NCI-H1417 treated with DMSO at 0.1 percent for 48 hours (cell line): Measurements from ENCODE around the gene CNTN4.

Experiments
- DNase-seq: peaks from one replicate; lab custom pipeline; 2025; lab: John Stamatoyannopoulos, UW

CNTN4 gene

DNA sequence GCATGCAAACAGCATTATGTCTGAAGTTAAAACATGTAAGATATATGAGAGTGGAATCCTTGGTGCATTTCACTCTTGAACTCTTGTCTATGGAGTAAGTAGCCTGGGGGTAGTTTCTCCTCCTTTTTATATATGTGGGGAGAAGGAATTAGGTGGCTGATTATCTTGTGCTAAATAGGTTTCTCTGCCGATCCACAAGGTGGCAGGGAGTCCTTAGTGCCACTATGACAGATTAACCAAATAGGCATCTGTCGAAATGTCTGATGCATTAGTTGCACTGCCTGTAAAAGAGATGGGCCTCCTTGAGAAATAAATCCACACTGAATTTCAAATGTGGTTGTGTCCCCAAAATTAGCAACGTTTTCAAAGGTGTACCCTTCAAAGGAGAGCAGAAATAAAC lies 170.1 kb downstream of the CNTN4 start:
- no peak for DNase-seq

DNA sequence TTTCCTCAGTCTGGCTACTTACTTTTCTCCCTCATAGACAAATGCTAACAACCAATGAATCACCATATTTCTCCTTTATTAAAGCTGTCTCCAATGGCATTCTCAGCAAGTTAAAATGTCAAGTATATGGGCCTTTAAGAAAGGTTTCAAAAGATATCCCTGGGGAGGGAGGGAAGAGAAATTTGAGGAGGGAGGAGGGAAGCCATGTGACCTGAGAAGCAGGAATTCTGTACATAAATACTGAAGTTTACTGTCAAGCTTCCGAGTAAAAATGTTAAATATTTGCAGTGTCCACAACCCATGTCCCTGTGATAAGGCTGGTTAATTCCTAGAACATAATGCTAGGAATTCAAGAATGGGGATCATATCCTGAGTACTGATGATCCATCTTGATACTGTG lies 175.9 kb downstream of the CNTN4 start:
- DNase-seq, result no peak

GRCh38 chr3:2283818-2284217 lies 185.2 kb downstream of the CNTN4 start:
- DNase-seq, result no peak

- no peak for DNase-seq
Observed at GRCh38 chr3:2300938-2301337, 202.3 kb downstream of the CNTN4 start.

DNA sequence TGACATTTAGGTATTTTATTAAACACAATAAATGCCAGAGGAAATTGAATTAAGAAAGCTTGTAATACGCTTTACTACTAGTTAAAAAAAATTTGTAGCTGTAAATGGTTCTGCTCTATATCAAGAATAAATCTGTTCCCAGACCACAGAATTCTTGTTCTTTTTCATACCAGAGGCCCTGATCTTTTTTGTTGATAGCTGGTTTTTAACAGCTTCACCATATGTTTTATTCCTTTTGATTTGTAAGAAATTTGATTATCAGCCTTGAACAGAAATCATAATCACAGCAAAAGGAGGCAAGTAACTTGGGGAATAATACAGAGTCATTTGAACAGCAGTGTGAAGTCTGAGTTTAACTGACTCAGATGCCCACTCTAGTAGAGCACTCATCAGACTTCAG lies 202.7 kb downstream of the CNTN4 start:
- no peak for DNase-seq

- DNase-seq, result no peak
Observed at GRCh38 chr3:2303566-2303965, 204.9 kb downstream of the CNTN4 start.

- no peak for DNase-seq
Observed at GRCh38 chr3:2311022-2311421, 212.4 kb downstream of the CNTN4 start.

DNA sequence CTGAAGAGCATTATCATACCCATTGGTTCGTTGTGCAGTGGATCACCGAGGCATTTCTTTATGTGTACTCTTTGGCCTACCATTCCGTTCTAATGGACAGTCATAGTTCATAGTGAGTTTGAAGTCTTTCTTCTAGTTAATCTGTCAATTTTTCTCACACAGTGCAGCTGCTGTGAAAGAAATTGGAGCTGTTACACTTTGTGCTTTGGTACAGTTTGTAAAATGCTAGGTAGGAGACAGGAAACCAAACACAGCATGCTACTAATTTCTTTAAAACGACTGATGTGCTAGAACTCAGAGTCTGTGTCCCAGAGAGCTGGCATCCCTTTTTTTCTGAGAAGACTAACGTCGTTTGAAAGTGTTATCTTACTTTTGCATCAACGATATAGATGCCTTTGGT lies 218.9 kb downstream of the CNTN4 start:
- no peak for DNase-seq

- no peak for DNase-seq
Observed at GRCh38 chr3:2334921-2335320, 236.3 kb downstream of the CNTN4 start.

DNA sequence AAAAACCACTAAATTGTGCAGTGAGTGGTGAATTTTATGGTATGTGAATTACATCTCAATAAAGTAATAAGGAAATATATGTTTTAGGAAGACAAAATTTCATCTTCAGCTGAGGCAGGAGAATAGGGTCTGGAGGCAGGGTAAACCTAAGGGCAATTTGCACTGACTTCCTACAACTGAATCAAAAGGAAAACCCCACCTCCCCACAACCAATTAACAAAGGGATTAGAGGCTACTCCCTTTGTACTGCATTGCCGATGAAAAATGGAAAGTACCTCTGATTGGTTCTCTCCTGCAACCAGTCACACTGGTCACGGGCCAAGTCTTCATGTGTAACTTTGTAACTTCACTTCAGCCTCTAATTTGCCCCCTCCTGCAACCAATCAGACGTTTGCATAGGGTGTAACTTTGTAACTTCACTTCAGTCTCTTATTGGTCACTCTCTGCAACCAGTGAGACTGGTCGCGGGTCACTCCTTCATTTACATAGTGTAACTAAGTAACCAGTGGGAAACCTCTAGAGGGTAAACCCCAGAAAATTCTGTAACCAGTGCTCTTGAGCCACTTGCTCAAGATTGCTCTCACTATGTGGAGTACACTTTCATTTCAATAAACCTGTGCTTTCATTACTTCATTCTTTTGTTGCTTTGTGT lies 244.5 kb downstream of the CNTN4 start:
- no peak for DNase-seq

DNA sequence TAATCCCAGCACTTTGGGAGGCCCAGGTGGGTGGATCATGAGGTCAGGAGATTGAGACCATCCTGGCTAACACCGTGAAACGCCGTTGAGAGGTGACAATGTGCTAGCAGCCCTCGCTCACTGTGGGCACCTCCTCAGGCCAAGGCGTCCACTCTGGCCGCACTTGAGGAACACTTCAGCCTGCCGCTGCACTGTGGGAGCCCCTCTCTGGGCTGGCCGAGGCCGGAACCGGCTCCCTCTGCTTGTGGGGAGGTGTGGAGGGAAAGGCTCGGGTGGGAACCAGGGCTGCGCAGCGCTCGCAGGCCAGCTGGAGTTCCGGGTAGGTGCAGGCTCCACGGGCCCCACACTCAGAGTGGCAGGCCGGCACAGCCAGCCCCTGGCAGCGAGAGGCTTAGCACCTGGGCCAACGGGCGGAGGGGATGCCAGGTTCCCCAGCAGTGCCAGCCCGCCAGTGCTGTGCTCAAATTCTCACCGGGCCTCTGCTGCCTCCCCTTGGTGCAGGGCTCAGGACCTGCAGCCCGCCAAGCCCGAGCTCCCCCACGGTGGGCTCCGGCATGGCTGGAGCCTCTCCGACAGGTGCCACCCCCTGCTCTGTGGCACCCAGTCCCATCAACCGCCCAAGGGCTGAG lies 253.6 kb downstream of the CNTN4 start:
- no peak for DNase-seq

DNA sequence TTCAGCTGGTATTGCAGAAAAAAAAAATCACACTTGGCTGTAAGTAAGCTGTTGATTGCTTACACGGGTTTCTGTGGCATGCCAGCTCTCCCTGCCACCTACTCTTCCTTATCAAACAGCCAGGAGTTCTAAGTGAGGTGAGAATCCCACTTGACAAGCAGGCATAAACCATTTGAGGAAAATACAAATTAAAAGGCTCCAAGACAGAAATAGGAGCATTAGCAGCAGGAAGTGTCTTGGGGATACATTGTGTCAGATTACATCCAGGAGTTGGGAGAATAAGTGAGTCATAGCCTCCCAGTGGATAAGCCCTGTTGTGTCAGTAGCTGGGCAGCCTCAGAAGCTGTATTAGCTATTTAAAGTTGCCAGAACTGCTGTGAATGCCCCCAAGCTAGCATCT lies 256.0 kb downstream of the CNTN4 start:
- no peak for DNase-seq

GRCh38 chr3:2356298-2356950 lies 257.8 kb downstream of the CNTN4 start:
- DNase-seq, result no peak

DNA sequence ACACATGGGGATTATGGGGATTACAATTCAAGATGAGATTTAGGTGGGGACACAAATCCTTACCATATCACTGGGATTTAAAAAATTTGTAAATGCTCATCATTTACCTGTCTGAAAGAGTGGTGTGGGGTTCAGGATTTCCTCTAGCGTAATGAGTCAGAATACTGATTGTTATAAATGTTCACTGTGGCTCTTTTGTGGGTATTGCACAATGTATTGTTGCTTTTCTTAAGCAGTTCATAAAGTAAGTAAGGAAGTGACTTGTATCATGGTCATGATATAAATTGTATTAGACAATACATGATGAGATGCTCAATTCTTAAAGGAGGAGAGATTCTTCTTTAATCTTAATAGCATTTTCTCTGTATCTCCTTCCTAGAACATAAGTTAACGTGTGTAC lies 262.1 kb downstream of the CNTN4 start:
- DNase-seq, result no peak

DNA sequence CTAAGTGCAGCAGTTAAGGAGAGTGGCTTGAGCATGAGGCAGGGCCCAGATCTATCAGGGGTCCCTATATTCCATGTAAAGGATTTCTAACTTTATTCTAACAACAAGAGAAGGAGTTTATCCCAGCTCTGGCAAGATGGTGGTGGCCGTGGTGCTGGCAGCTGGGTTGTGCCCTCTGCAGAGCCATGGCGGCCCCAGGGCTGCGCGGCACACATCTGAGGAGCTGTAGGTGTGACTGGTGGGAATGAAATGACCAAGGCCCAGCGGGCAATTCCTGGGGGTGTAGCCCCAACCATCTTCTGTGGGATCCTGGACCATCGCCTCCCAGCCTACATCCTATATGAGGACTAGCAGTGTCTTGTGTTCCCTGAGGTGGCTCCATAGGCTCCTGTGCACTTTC lies 263.5 kb downstream of the CNTN4 start:
- DNase-seq, result no peak

DNA sequence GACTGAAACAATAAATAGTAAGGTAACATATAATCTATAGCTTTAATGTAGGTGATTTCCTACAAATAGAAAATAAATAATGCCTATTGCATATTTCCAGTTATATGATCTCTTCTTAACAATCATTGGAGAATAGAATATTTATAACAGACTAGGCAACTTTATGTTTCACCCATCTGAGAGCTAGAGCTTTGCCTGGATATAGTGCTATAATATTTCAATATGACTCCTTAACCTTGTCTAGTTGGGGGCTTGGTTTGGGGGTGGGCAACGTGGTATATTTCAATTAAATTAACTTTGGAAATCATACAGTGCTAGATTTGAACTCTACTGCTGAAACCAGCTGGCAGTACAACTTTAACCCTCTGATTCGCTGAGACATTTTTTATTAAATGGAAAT lies 265.2 kb downstream of the CNTN4 start:
- no peak for DNase-seq

DNA sequence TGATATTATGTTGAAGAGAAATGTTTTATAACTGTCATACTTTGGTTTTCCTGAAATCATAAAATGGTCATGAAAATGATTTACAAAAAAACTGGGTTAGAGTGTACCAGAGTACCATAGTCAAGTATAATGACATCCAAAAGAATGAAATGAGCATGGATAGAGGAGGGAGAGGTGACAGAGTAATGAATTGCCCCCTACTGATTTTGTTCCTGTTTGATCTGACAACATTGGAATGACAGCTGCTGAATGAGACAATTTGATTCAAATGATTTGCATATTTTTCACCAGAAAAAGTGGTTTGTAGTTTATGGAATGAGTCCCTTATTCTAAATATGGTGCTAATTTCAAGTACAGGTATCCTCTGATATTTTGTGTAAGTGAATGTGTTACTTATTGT lies 271.7 kb downstream of the CNTN4 start:
- DNase-seq, result no peak

- no peak for DNase-seq
Observed at GRCh38 chr3:2372306-2372705, 273.6 kb downstream of the CNTN4 start.

GRCh38 chr3:2375376-2375775 lies 276.7 kb downstream of the CNTN4 start:
- no peak for DNase-seq

- no peak for DNase-seq
Observed at GRCh38 chr3:2377281-2377680, 278.6 kb downstream of the CNTN4 start.

DNA sequence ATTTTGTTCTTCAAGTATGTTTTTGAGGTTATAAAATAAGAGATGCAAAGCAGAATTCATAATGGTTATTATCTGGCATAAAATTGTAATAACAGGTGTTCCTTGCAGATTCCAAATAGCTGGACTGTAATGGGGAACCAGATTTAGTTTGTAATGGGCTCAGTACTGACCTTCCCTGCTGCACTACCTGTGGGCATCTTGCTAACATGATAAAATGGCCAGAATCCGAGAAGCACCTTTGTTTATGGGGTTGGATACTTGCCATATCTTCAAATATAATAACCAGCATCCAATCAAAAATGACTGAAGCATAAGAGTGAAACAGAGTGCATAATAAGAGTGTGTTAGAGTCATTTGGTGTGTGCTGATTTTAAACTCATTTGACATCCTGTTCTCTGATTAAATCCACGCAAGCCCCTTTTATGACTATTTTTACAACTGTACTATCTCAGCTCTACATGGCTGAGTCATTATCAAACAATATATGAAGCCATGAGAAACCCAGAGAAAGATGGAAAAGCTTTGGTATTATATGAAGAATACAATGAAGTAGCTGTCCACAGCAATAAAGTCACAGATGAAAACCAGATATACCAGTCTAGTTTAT lies 292.4 kb downstream of the CNTN4 start:
- DNase-seq, result no peak

DNA sequence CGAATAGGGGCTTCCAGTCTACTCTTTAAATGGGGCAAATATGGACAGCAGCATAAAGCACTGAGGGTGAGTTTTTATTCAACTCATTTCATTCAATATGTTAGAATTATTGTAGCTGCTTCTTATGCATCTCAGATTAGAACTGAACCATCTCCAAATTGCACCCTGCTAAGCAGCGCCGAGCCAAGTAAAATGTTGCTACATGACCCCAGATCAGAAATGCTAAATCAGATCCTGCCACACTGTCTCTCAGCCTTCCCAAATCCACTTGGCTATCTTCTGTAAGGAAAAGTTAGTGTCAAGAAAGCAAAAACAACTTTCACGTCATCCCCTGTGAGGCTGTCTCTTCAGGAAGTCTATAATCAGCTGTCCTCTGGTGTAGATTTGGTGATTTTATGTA lies 293.2 kb downstream of the CNTN4 start:
- no peak for DNase-seq

GRCh38 chr3:2392981-2393380 lies 294.3 kb downstream of the CNTN4 start:
- DNase-seq, result no peak
